Breast epithelium (tissue), 4 donors: ENCODE results near the gene SLFN13. TPM values are rescaled to one million over a fixed set of nuclear protein-coding genes. Genes with fewer than 3 reads are reported as not detected.

ENCODE experiments used
- DNase-seq, 2 donors: peaks; one replicate each; pipeline ENCODE4 v3.0.0-alpha.2; 2019; ENCODE audit warnings: low spot score in 2 of 2
- H3K27ac ChIP-seq, 2 donors: fragments of 200-600 bp; sonication (generic) in 1 of 2; one replicate each; pipeline ENCODE4 v1.5.1; 2016 to 2019; ENCODE audit warnings: mild to moderate bottlenecking in 1 of 2
- H3K27me3 ChIP-seq, 2 donors: fragments of 200-600 bp; sonication (generic) in 1 of 2; one replicate each; pipeline versions ENCODE4 v1.5.1 to v1.6.0; 2017 to 2019; ENCODE audit warnings: control low read depth in 1 of 2, mild to moderate bottlenecking in 1 of 2
- H3K36me3 ChIP-seq: fragments of 200-600 bp; one replicate; pipeline ENCODE4 v1.5.1; 2019
- H3K4me1 ChIP-seq, 2 donors: fragments of 200-600 bp; sonication (generic); one replicate each; pipeline ENCODE4 v1.5.1; 2016 to 2019; ENCODE audit warnings: control low read depth in 1 of 2
- H3K4me3 ChIP-seq, 3 donors: fragments of 200-600 bp; sonication (generic); 1 replicate in 2 of 3; 2 replicates in 1 of 3; pipeline ENCODE4 v1.5.1; 2016 to 2019; ENCODE audit warnings: mild to moderate bottlenecking in 3 of 3, moderate library complexity in 2 of 3
- H3K9me3 ChIP-seq, 2 donors: fragments of 200-600 bp; sonication (generic) in 1 of 2; one replicate each; pipeline ENCODE4 v1.5.1; 2016 to 2019; ENCODE audit warnings: control low read depth in 1 of 2
- CTCF ChIP-seq, 3 donors: fragments of 450-650 bp; IDR thresholded peaks; one replicate each; pipeline ENCODE4 v1.5.1; 2016 to 2017; ENCODE audit warnings: antibody characterized with exemption in 3 of 3, mild to moderate bottlenecking in 3 of 3, moderate library complexity in 3 of 3
- POLR2A ChIP-seq: fragments of 450-650 bp; IDR thresholded peaks from one replicate; pipeline ENCODE4 v1.6.1; 2016; ENCODE audit warnings: antibody characterized with exemption, mild to moderate bottlenecking, moderate library complexity
- POLR2AphosphoS5 ChIP-seq, 3 donors: sonication (generic); formaldehyde crosslinking; IDR thresholded peaks; one replicate each; pipeline ENCODE4 v1.6.1; 2017; ENCODE audit warnings: antibody characterized with exemption in 3 of 3
- intact Hi-C: fragments of 100-400 bp; cut with DNase I; formaldehyde crosslinking; loops from one replicate; pipeline ENCODE4 v1.15.1; 2023; ENCODE audit warnings: low total_unique reads
- total RNA-seq, 3 donors: library from RNA; depleted of rRNA; stranded (reverse); fragments of >200 nt; gene quantifications; one replicate each; pipeline ENCODE4 v1.1.0, GENCODE V29; 2016

Gene SLFN13
- total RNA-seq, result 10 to 100 TPM in 2 of 3 donors, 1 to 10 TPM in 1; 3.7 to 33.7 (median 26.5) TPM

GRCh38 chr17:35448214-35448898 is at the start of gene SLFN13:
Gene SLFN13 (minus strand): TSS chr17:35448766. CDS start chr17:35445680, 3,086 bp downstream.
- Histone ChIP-seq H3K27me3 (no peaks in the 10 kb centered on the region), H3K9me3 (no peaks in the 10 kb centered on the region), H3K27ac (peak within 1 kb of the TSS; percentile 82 to 84), H3K4me3 (peak within 1 kb of the TSS; percentile 43 to 89 (median 74)), H3K36me3 (no peaks in the 10 kb centered on the region), H3K4me1 (peaks cover 0 to 3% of the 10 kb centered on the region in 2 donors)
- intact Hi-C loops, result no loop called here
- DNase-seq, result peak; percentile 78 to 92
- TF ChIP-seq POLR2A (peak; percentile 45), POLR2AphosphoS5 (IDR thresholded peaks at IDR 0.05) (peak in 1 of 3 donors; percentile 54), CTCF (IDR thresholded peaks at IDR 0.05) (no peak)

- no peaks in the 10 kb centered on the region for H3K4me1 ChIP-seq
- DNase-seq, result no peak
- no peaks in the 10 kb centered on the region for H3K9me3 ChIP-seq
- no peak overlapping the region for H3K27ac ChIP-seq
- H3K4me3 ChIP-seq, result no peak overlapping the region
- intact Hi-C loops, result loop anchor here (5.0 kb wide), 1 partner anchor 391 kb away; no protein-coding TSS in a partner anchor
- TF ChIP-seq POLR2AphosphoS5 (IDR thresholded peaks at IDR 0.05), result no peak
- no peak for TF ChIP-seq POLR2A
- TF ChIP-seq CTCF (IDR thresholded peaks at IDR 0.05), result no peak
- no peaks in the 10 kb centered on the region for H3K36me3 ChIP-seq
- H3K27me3 ChIP-seq, result peaks cover 0 to 50% of the 10 kb centered on the region in 2 donors
Observed at GRCh38 chr17:35496451-35497290, 48.1 kb upstream of the SLFN13 start.

GRCh38 chr17:35493040-35493439 is 44.5 kb upstream of the SLFN13 start:
- no peak for DNase-seq
- no peak overlapping the region for H3K27ac ChIP-seq
- peaks cover 0 to 65% of the 10 kb centered on the region in 2 donors for H3K27me3 ChIP-seq
- intact Hi-C loops, result no loop called here
- H3K9me3 ChIP-seq, result no peaks in the 10 kb centered on the region
- no peaks in the 10 kb centered on the region for H3K4me1 ChIP-seq
- H3K36me3 ChIP-seq, result no peaks in the 10 kb centered on the region
- no peak overlapping the region for H3K4me3 ChIP-seq
- no peak for TF ChIP-seq CTCF (IDR thresholded peaks at IDR 0.05)
- no peak for TF ChIP-seq POLR2AphosphoS5 (IDR thresholded peaks at IDR 0.05)
- no peak for TF ChIP-seq POLR2A

- no peaks in the 10 kb centered on the region for H3K4me1 ChIP-seq
- no peaks in the 10 kb centered on the region for H3K36me3 ChIP-seq
- no peak for DNase-seq
- no peak overlapping the region for H3K27ac ChIP-seq
- TF ChIP-seq CTCF (IDR thresholded peaks at IDR 0.05), result no peak
- no peak for TF ChIP-seq POLR2AphosphoS5 (IDR thresholded peaks at IDR 0.05)
- TF ChIP-seq POLR2A, result no peak
- intact Hi-C loops, result no loop called here
- H3K4me3 ChIP-seq, result no peak overlapping the region
- no peaks in the 10 kb centered on the region for H3K9me3 ChIP-seq
- H3K27me3 ChIP-seq, result peaks cover 0 to 52% of the 10 kb centered on the region in 2 donors
Observed at GRCh38 chr17:35491417-35491816, 42.9 kb upstream of the SLFN13 start.

- DNase-seq, result no peak
- intact Hi-C loops, result loop anchor here (5.0 kb wide), 1 partner anchor 753 kb away; no protein-coding TSS in a partner anchor
- peaks cover 0 to 39% of the 10 kb centered on the region in 2 donors for H3K27me3 ChIP-seq
- H3K27ac ChIP-seq, result no peak overlapping the region
- no peaks in the 10 kb centered on the region for H3K36me3 ChIP-seq
- no peak for TF ChIP-seq POLR2A
- TF ChIP-seq POLR2AphosphoS5 (IDR thresholded peaks at IDR 0.05), result no peak
- TF ChIP-seq CTCF (IDR thresholded peaks at IDR 0.05), result no peak
- no peaks in the 10 kb centered on the region for H3K9me3 ChIP-seq
- no peaks in the 10 kb centered on the region for H3K4me1 ChIP-seq
- H3K4me3 ChIP-seq, result no peak overlapping the region
Observed at GRCh38 chr17:35489944-35490343, 41.4 kb upstream of the SLFN13 start.
